GM23248 (cell line): ENCODE measurements around the gene RPN1.

ENCODE experiments used
- EZH2 ChIP-seq: fragments of 200-600 bp; sonication (generic); IDR thresholded peaks from 2 replicates; pipeline ENCODE4 v1.6.1; 2018; ENCODE audit warnings: antibody characterized with exemption, mild to moderate bottlenecking; ENCODE audit not compliant: insufficient read depth, poor library complexity, severe bottlenecking
- EZH2phosphoT487 ChIP-seq: fragments of 200-600 bp; sonication (generic); IDR thresholded peaks from 2 replicates; pipeline ENCODE4 v1.6.1; 2018; ENCODE audit warnings: antibody characterized with exemption, moderate library complexity, mild to moderate bottlenecking, low read depth; ENCODE audit not compliant: insufficient read depth

- TF ChIP-seq EZH2 = no peak
- no peak for TF ChIP-seq EZH2phosphoT487
Measured at GRCh38 chr3:128698211-128699047, 47.8 kb upstream of the RPN1 start.
